Testis (tissue), 2 donors: ENCODE data around the gene TUBGCP6.

ENCODE experiments used
- CTCF ChIP-seq, 3 experiments: fragments of 450-650 bp in 2 of 3; fragments of 200-600 bp in 1 of 3; sonication (generic) in 1 of 3; IDR thresholded peaks; one replicate each; pipeline ENCODE4 v1.5.1; 2016 to 2019; ENCODE audit warnings: antibody characterized with exemption in 3 of 3, mild to moderate bottlenecking in 2 of 3, moderate library complexity in 1 of 3
- POLR2A ChIP-seq: fragments of 450-650 bp; IDR thresholded peaks from one replicate; pipeline ENCODE4 v1.6.1; 2017; ENCODE audit warnings: antibody characterized with exemption, mild to moderate bottlenecking, moderate library complexity

- TF ChIP-seq POLR2A (no peak), CTCF (IDR thresholded peaks at IDR 0.05) (no peak)
Measured at GRCh38 chr22:50251477-50252081, 6.8 kb upstream of the TUBGCP6 start.
